ENCODE results near the gene MDH2.

DNA sequence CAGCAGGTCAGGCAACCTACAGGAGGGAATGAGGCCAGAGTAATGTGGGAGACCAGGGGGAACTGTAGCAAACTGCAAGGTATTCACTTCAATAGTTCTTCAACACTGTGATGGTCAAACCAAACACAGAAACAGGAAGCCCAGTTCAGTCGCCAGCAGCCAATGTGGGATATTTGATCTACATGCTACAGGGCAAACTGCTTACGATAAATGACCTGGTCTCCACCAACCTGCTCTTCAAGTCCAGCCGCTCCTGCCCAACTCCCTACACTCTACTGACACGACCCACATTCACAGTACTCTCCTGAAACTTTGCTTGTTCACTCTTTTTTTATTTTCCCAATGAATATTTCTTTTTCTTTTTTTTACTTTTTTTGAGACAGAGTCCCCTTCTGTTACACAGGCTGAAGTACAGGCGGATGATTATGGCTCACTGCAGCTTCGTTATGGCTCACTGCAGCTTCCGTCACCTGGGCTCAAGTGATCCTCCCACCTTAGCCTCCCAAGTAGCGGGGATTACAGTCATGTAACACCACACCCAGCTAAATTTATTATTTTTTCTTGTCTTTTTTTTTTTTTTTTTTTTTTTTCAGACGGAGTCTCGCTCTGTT is 42.1 kb downstream of the MDH2 start:
- TF ChIP-seq EZH2 (IDR thresholded peaks at IDR 0.05; ENCODE audit: insufficient read depth, low read length), result no peak
- TF ChIP-seq, protein P1, sequence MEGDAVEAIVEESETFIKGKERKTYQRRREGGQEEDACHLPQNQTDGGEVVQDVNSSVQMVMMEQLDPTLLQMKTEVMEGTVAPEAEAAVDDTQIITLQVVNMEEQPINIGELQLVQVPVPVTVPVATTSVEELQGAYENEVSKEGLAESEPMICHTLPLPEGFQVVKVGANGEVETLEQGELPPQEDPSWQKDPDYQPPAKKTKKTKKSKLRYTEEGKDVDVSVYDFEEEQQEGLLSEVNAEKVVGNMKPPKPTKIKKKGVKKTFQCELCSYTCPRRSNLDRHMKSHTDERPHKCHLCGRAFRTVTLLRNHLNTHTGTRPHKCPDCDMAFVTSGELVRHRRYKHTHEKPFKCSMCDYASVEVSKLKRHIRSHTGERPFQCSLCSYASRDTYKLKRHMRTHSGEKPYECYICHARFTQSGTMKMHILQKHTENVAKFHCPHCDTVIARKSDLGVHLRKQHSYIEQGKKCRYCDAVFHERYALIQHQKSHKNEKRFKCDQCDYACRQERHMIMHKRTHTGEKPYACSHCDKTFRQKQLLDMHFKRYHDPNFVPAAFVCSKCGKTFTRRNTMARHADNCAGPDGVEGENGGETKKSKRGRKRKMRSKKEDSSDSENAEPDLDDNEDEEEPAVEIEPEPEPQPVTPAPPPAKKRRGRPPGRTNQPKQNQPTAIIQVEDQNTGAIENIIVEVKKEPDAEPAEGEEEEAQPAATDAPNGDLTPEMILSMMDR (IDR thresholded peaks at IDR 0.05; ENCODE audit: insufficient read depth, low read depth, low read length), result no peak
